ENCODE results near the gene LMTK3. TPM values are rescaled to one million over a fixed set of nuclear protein-coding genes. Genes with fewer than 3 reads are reported as not detected.

The LMTK3 gene
- total RNA-seq, 1 experiment from 2014 or later, result 10.6 TPM

GRCh38 chr19:48514123-48514458, 2.5 kb upstream of the LMTK3 start:
- ATAC-seq (no peak; the same call in 1 of the 2 replicates), DNase-seq (ENCODE audit: low read depth, low spot score) (no peak)
- Histone ChIP-seq H3K27ac (ENCODE audit: low read length) (0 out of 2 replicates have a peak overlapping the region, but pooled peaks have one; percentile 29), H3K4me1 (ENCODE audit: control insufficient read depth, insufficient read depth, low read length) (peaks cover 4% of the 10 kb centered on the region; the same call in 1 of the 2 replicates), H3K27me3 (ENCODE audit: control insufficient read depth, insufficient read depth, low read length) (no peaks in the 10 kb centered on the region), H3K36me3 (ENCODE audit: control insufficient read depth, insufficient read depth, low read length) (no peaks in the 10 kb centered on the region), H3K4me3 (ENCODE audit: low read depth in 2 of 2, low read length in 2 of 2) (peak overlapping the region in 1 of 2 experiments; percentile 57; a peak in 2 of 4 replicates), H3K9me3 (ENCODE audit: control insufficient read depth, insufficient read depth, low read depth, low read length) (no peaks in the 10 kb centered on the region)
- no peak for TF ChIP-seq CTCF (IDR thresholded peaks at IDR 0.05)
- TF ChIP-seq POLR2AphosphoS5 (IDR thresholded peaks at IDR 0.05; ENCODE audit: low read depth, low read length), result no peak
- no peak for TF ChIP-seq SIN3A (IDR thresholded peaks at IDR 0.05; ENCODE audit: borderline replicate concordance, insufficient read depth, low read depth, low read length)
- no peak for TF ChIP-seq TCF7L2 (IDR thresholded peaks at IDR 0.05; ENCODE audit: low read depth, low read length)
- POLR2A ChIA-PET, result interaction anchor here (0.5 kb wide), 2 partner anchors 21 to 37 kb away, joined by 3 to 9 read pairs; no protein-coding TSS in a partner anchor
- CTCF ChIA-PET, result interaction anchor here (0.6 kb wide), 1 partner anchor 27 kb away, joined by 5 read pairs; no protein-coding TSS in a partner anchor
- intact Hi-C loops (cut with micrococcal nuclease; ENCODE audit: unreplicated experiment), result no loop called here
- in situ Hi-C loops (cut with HindIII; ENCODE audit: low pct_unique_long_range_greater_than_20kb, low sequenced_read_pairs), result no loop called here
- no TSS peak for BruUV-seq (replicated peaks)

- CTCF ChIA-PET, result interaction anchor here (0.6 kb wide), 1 partner anchor 28 kb away, joined by 5 read pairs; no protein-coding TSS in a partner anchor
- no TSS peak for BruUV-seq (replicated peaks)
- no peak overlapping the region for H3K27ac ChIP-seq (ENCODE audit: low read length)
These were observed 1.9 kb upstream of the LMTK3 start for GRCh38 chr19:48513289-48514122.

More at GRCh38 chr19:48513289-48514122, 1.9 kb upstream of the LMTK3 start:
- Histone ChIP-seq H3K36me3 (ENCODE audit: control insufficient read depth, insufficient read depth, low read length) (no peaks in the 10 kb centered on the region), H3K4me1 (ENCODE audit: control insufficient read depth, insufficient read depth, low read length) (peaks cover 4% of the 10 kb centered on the region; the same call in 1 of the 2 replicates), H3K4me3 (ENCODE audit: low read depth in 2 of 2, low read length in 2 of 2) (peak overlapping the region; percentile 57), H3K9me3 (ENCODE audit: control insufficient read depth, insufficient read depth, low read depth, low read length) (no peaks in the 10 kb centered on the region), H3K27me3 (ENCODE audit: control insufficient read depth, insufficient read depth, low read length) (no peaks in the 10 kb centered on the region)
- intact Hi-C loops (cut with micrococcal nuclease; ENCODE audit: unreplicated experiment) (no loop called here), in situ Hi-C loops (cut with HindIII; ENCODE audit: low pct_unique_long_range_greater_than_20kb, low sequenced_read_pairs) (no loop called here)
- POLR2A ChIA-PET, result interaction anchor here (0.5 kb wide), 2 partner anchors 20 to 37 kb away, joined by 3 to 9 read pairs; no protein-coding TSS in a partner anchor
- TF ChIP-seq CTCF (IDR thresholded peaks at IDR 0.05), result no peak
- no peak for TF ChIP-seq REST (IDR thresholded peaks at IDR 0.05; ENCODE audit: insufficient read depth in 1 of 2, low read depth in 2 of 2, low read length in 1 of 2)
- TF ChIP-seq TCF7L2 (IDR thresholded peaks at IDR 0.05; ENCODE audit: low read depth, low read length), result no peak
- no peak for TF ChIP-seq POLR2AphosphoS5 (IDR thresholded peaks at IDR 0.05; ENCODE audit: low read depth, low read length)
- TF ChIP-seq SIN3A (IDR thresholded peaks at IDR 0.05; ENCODE audit: borderline replicate concordance, insufficient read depth, low read depth, low read length), result no peak
- ATAC-seq, result peak; percentile 90
- DNase-seq (ENCODE audit: low read depth, low spot score), result no peak
